GM23248 (cell line): Measurements from ENCODE around the gene CEP63.

ENCODE experiments used
- EZH2 ChIP-seq: fragments of 200-600 bp; sonication (generic); IDR thresholded peaks from 2 replicates; pipeline ENCODE4 v1.6.1; 2018; ENCODE audit warnings: antibody characterized with exemption, mild to moderate bottlenecking; ENCODE audit not compliant: insufficient read depth, poor library complexity, severe bottlenecking
- EZH2phosphoT487 ChIP-seq: fragments of 200-600 bp; sonication (generic); IDR thresholded peaks from 2 replicates; pipeline ENCODE4 v1.6.1; 2018; ENCODE audit warnings: antibody characterized with exemption, moderate library complexity, mild to moderate bottlenecking, low read depth; ENCODE audit not compliant: insufficient read depth

DNA sequence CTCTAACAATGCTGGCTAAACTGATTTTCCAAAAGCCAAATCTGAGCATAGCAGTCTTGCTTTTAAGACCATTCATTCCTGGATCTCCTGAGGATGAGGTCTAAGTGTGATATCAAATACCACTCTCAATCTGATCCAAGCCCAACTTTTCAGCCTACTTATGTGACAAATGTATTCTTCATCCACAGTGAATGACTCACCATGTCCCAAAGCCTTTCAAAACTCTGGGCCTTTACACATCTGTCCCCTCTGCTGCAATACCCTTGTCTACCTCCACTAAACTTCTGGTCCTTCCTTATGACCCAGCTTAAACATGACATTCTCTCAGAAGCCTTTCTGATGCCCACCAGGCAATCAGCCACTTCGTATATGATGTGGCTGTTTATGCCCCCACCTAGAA lies 4.7 kb upstream of the CEP63 start:
- TF ChIP-seq EZH2 (no peak), EZH2phosphoT487 (no peak)
